CD4-positive, CD25-positive, alpha-beta regulatory T cell (primary cell): Measurements from ENCODE around the gene COPA. TPM values are rescaled to one million over a fixed set of nuclear protein-coding genes. Genes with fewer than 3 reads are reported as not detected.

Source experiments
- ATAC-seq, 2 donors: fragments of 150-1000 bp; cut with Tn5 transposase; one replicate each; pipeline ENCODE4 v1.10.0; 2021; ENCODE audit warnings: low read depth in 2 of 2, moderate number of reproducible peaks in 2 of 2, moderate library complexity in 1 of 2
- DNase-seq, 3 donors: peaks; one replicate each; pipeline versions ENCODE4 v3.0.0 to v3.0.0-alpha.2; 2012 to 2022; ENCODE audit warnings: mixed read lengths in 1 of 3
- H3K27ac ChIP-seq: one replicate; pipeline ENCODE4 v1.7.0; 2013; ENCODE audit warnings: mild to moderate bottlenecking, low read length; ENCODE audit not compliant: insufficient read depth, poor library complexity, severe bottlenecking
- H3K27me3 ChIP-seq: one replicate; pipeline ENCODE4 v1.7.0; 2013; ENCODE audit warnings: low read length; ENCODE audit not compliant: control insufficient read depth, insufficient read depth
- H3K36me3 ChIP-seq: one replicate; pipeline ENCODE4 v1.7.0; 2013; ENCODE audit warnings: mild to moderate bottlenecking, low read length, moderate library complexity; ENCODE audit not compliant: control insufficient read depth, insufficient read depth
- H3K4me1 ChIP-seq: 2 replicates; pipeline ENCODE4 v1.7.0; 2013; ENCODE audit warnings: mild to moderate bottlenecking, low read length; ENCODE audit not compliant: insufficient read depth, control insufficient read depth, poor library complexity, severe bottlenecking
- H3K4me3 ChIP-seq: one replicate; pipeline ENCODE4 v1.7.0; 2013; ENCODE audit warnings: low read depth, mild to moderate bottlenecking, low read length, moderate library complexity
- H3K9me3 ChIP-seq, 2 experiments: 1 replicate in 1 of 2; 2 replicates in 1 of 2; pipeline ENCODE4 v1.7.0; 2013; ENCODE audit warnings: low read length in 2 of 2, mild to moderate bottlenecking in 1 of 2, moderate library complexity in 1 of 2; ENCODE audit not compliant: control insufficient read depth in 2 of 2
- H3K27ac Mint-ChIP-seq, 3 donors: one replicate each; pipeline ENCODE4 v1.8.0; 2020 to 2022; ENCODE audit warnings: mild to moderate bottlenecking in 3 of 3, mixed read lengths in 3 of 3, moderate library complexity in 2 of 3
- H3K27me3 Mint-ChIP-seq: one replicate; pipeline ENCODE4 v1.8.0; 2022; ENCODE audit warnings: mild to moderate bottlenecking, mixed read lengths
- H3K36me3 Mint-ChIP-seq: one replicate; pipeline ENCODE4 v1.8.0; 2020; ENCODE audit warnings: mixed read lengths
- H3K4me1 Mint-ChIP-seq, 4 donors: one replicate each; pipeline ENCODE4 v1.8.0; 2020 to 2022; ENCODE audit warnings: mixed read lengths in 4 of 4, mild to moderate bottlenecking in 1 of 4
- H3K4me3 Mint-ChIP-seq, 4 donors: one replicate each; pipeline ENCODE4 v1.8.0; 2020 to 2022; ENCODE audit warnings: mild to moderate bottlenecking in 4 of 4, mixed read lengths in 4 of 4, moderate library complexity in 3 of 4
- H3K9me3 Mint-ChIP-seq, 7 donors: one replicate each; pipeline ENCODE4 v1.8.0; 2020 to 2022; ENCODE audit warnings: mixed read lengths in 7 of 7, mild to moderate bottlenecking in 3 of 7, moderate library complexity in 2 of 7
- polyA plus RNA-seq, 4 donors: library from polyadenylated mRNA; unstranded; fragments of 300-500 nt; fragmentation: Illumina TruSeq; gene quantifications; one replicate each; pipeline ENCODE4 v1.2.3, GENCODE V29; 2021
- total RNA-seq: library from RNA; stranded (reverse); gene quantifications from one replicate; pipeline ENCODE4 v1.2.3, GENCODE V29; 2022

Gene COPA
- total and polyA plus RNA-seq, 5 donors from 2014 or later: 121 to 150 (median 140) TPM

DNA sequence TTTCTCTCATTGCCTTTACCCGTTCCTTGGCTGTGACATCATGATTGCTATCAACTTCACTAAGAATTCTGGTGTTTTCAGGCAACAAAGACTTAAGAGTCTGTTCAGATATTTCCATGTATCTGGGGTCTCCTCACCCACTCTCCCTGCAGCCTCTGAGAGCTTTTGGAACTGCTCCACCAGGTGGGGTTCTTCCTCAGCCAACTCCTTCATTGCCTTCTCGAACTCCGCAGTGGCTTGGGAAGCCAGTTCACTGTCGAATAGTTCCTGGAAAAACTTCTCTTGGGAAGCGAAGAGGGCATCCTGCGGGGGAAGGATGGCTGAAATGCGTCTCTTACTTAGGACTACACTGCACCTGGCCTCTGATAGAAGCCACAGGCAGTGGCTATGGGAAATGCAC lies 60.2 kb downstream of the COPA start:
- Mint-ChIP-seq H3K27me3 (peaks cover 6% of the 10 kb centered on the region), H3K4me3 (peak overlapping the region in 3 of 4 donors; percentile 43 to 100 (median 92)), H3K9me3 (peaks cover 0 to 2% (median 0%) of the 10 kb centered on the region in 7 donors), H3K4me1 (peaks cover 18 to 38% (median 28%) of the 10 kb centered on the region in 4 donors), H3K27ac (no peak overlapping the region), H3K36me3 (peaks cover 43% of the 10 kb centered on the region)
- DNase-seq (no peak), ATAC-seq (no peak)
- Histone ChIP-seq H3K27me3 (no peaks in the 10 kb centered on the region), H3K27ac (no peak overlapping the region), H3K9me3 (no peaks in the 10 kb centered on the region), H3K4me3 (no peak overlapping the region), H3K4me1 (peaks cover 21% of the 10 kb centered on the region), H3K36me3 (peaks cover 48% of the 10 kb centered on the region)

DNA sequence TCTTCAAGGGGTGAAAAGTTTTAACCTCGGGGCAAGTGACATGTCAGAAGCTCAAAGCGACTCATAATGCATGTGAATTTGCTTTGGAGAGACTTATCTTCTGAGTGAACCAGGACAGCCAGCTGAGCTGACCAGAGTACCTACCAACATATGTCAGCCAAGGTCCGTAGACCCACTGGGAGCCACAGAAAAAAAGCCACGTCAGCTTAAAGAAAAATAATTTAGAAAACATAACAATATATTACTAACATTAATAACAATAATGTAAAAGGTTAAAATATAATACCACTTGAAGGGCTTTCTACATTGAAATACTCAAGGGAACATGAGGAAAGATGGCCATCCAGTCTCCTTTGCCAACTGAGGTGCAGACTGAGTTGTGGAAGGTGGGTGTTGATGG lies 65.1 kb downstream of the COPA start:
- Mint-ChIP-seq H3K4me1 (peaks cover 3 to 11% (median 7%) of the 10 kb centered on the region in 4 donors), H3K9me3 (no peaks in the 10 kb centered on the region), H3K36me3 (peaks cover 42% of the 10 kb centered on the region), H3K27me3 (no peaks in the 10 kb centered on the region), H3K4me3 (no peak overlapping the region), H3K27ac (no peak overlapping the region)
- peaks cover 64% of the 10 kb centered on the region for H3K36me3 ChIP-seq
- DNase-seq: no peak
- no peaks in the 10 kb centered on the region for H3K4me1 ChIP-seq
- ATAC-seq: no peak
- no peaks in the 10 kb centered on the region for H3K27me3 ChIP-seq
- no peaks in the 10 kb centered on the region for H3K9me3 ChIP-seq
- no peak overlapping the region for H3K27ac ChIP-seq
- no peak overlapping the region for H3K4me3 ChIP-seq

DNA sequence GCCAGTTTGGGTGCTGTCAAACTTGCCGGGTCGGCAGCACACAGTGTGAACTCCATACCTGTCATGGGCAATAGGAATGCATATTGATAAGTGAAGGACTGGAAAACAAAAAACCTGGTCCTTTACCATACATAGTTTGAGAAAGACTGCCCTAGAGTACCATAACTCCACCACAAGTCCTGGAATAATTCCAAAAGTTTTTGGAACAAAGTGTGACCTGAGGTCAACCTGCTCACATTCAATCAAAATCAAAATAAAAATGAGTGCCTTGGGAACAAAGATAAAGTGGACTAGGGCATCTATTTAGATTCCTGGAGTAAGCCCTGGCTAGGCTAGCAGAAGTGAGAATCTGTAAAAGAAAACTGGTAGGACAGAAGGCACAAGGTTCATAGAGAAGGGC lies 65.7 kb downstream of the COPA start:
- ATAC-seq: no peak
- Histone ChIP-seq H3K36me3 (peaks cover 61% of the 10 kb centered on the region), H3K4me1 (no peaks in the 10 kb centered on the region), H3K4me3 (no peak overlapping the region), H3K9me3 (no peaks in the 10 kb centered on the region), H3K27me3 (no peaks in the 10 kb centered on the region), H3K27ac (no peak overlapping the region)
- DNase-seq: no peak
- no peak overlapping the region for H3K27ac Mint-ChIP-seq
- no peaks in the 10 kb centered on the region for H3K27me3 Mint-ChIP-seq
- peaks cover 37% of the 10 kb centered on the region for H3K36me3 Mint-ChIP-seq
- H3K4me3 Mint-ChIP-seq: no peak overlapping the region
- peaks cover 0 to 7% (median 2%) of the 10 kb centered on the region in 4 donors for H3K4me1 Mint-ChIP-seq
- H3K9me3 Mint-ChIP-seq: no peaks in the 10 kb centered on the region

GRCh38 chr1:160271025-160271424 lies 72.0 kb downstream of the COPA start:
- H3K27me3 Mint-ChIP-seq: no peaks in the 10 kb centered on the region
- no peak for ATAC-seq

GRCh38 chr1:160267284-160267991 lies 75.6 kb downstream of the COPA start:
- Mint-ChIP-seq H3K27me3 (no peaks in the 10 kb centered on the region), H3K36me3 (no peaks in the 10 kb centered on the region), H3K27ac (no peak overlapping the region), H3K9me3 (peaks cover 0 to 2% (median 0%) of the 10 kb centered on the region in 7 donors), H3K4me1 (peaks cover 5 to 13% (median 9%) of the 10 kb centered on the region in 4 donors), H3K4me3 (no peak overlapping the region)
- Histone ChIP-seq H3K27me3 (no peaks in the 10 kb centered on the region), H3K27ac (no peak overlapping the region), H3K9me3 (no peaks in the 10 kb centered on the region), H3K36me3 (no peaks in the 10 kb centered on the region), H3K4me1 (peaks cover 11% of the 10 kb centered on the region), H3K4me3 (no peak overlapping the region)
- no peak for DNase-seq
- ATAC-seq: no peak

More at GRCh38 chr1:160271025-160271424, 72.0 kb downstream of the COPA start:
- Histone ChIP-seq H3K27ac (no peak overlapping the region), H3K9me3 (no peaks in the 10 kb centered on the region), H3K4me1 (no peaks in the 10 kb centered on the region), H3K36me3 (no peaks in the 10 kb centered on the region), H3K4me3 (no peak overlapping the region), H3K27me3 (no peaks in the 10 kb centered on the region)
- DNase-seq: no peak
- Mint-ChIP-seq H3K36me3 (peaks cover under 1% of the 10 kb centered on the region), H3K27ac (no peak overlapping the region), H3K4me1 (no peaks in the 10 kb centered on the region), H3K4me3 (no peak overlapping the region), H3K9me3 (peaks cover 0 to 2% (median 0%) of the 10 kb centered on the region in 7 donors)

- no peak for DNase-seq
- H3K36me3 ChIP-seq: no peaks in the 10 kb centered on the region
- Mint-ChIP-seq H3K4me3 (peak overlapping the region in 1 of 4 donors; percentile 72), H3K9me3 (peaks cover 0 to 2% (median 0%) of the 10 kb centered on the region in 7 donors), H3K4me1 (peaks cover 13 to 35% (median 22%) of the 10 kb centered on the region in 4 donors), H3K27ac (no peak overlapping the region), H3K27me3 (no peaks in the 10 kb centered on the region), H3K36me3 (peaks cover 5% of the 10 kb centered on the region)
- H3K4me3 ChIP-seq: no peak overlapping the region
- H3K27me3 ChIP-seq: no peaks in the 10 kb centered on the region
- no peak overlapping the region for H3K27ac ChIP-seq
- H3K9me3 ChIP-seq: no peaks in the 10 kb centered on the region
- peaks cover 32% of the 10 kb centered on the region for H3K4me1 ChIP-seq
- no peak for ATAC-seq
Observed at GRCh38 chr1:160264795-160265307, 78.2 kb downstream of the COPA start.

DNA sequence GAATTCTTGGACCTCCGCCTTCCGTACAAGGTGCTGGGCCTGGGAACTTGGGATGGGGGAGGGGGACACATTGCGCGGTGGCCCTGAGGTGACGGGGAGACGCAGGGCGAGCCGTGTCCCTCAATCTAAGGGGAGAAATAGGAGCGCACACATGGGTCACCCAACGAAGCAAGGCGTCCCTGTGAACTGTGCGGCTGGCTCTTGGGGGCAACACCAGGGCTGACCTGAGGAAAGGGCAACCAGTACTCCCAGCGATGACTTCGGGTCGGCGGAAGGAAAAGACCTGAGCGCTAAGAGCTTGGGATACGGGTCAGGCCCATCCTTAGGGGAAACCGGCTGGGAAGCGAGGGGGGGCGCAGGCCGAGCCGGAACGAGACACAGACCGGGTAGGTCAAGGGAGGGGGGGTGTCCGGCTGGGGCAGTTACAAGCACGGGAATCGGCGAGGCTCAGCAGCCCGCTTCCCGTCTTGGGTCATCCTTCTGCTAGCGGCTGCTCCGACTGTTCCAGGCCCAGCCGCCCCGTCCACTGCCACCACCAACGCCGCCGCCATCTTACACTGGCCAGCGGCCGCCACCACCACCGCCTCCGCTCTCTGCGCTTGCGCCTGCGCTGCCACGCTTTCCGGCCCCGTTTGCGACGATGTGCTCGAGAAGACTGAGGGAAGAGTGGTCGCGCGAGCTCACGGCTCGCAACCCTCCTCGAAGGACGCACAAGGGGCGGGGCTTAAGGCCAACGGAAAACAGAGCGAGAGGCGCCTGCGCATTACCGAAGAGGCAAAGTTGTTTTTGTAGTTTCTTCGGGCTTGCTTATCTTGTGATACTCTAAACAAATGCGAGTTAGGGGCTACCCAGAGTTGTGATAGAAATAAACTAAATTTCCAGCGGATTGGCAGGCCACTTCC lies 80.9 kb downstream of the COPA start, which contains the start of gene DCAF8:
TSS of gene DCAF8 (minus strand) at position 657 of the 902 bp plus-strand sequence. CDS start 18,541 bp downstream, outside the sequence.
- Mint-ChIP-seq H3K27ac (peak within 1 kb of the TSS; percentile 98 to 99 (median 98)), H3K9me3 (no peaks in the 10 kb centered on the region), H3K27me3 (no peaks in the 10 kb centered on the region), H3K4me1 (peaks cover 13 to 60% (median 35%) of the 10 kb centered on the region in 4 donors), H3K36me3 (peaks cover 13% of the 10 kb centered on the region), H3K4me3 (peak within 1 kb of the TSS; percentile 97 to 99 (median 98))
- ATAC-seq: peak; percentile 92 to 95
- no peaks in the 10 kb centered on the region for H3K36me3 ChIP-seq
- H3K9me3 ChIP-seq: no peaks in the 10 kb centered on the region
- no peaks in the 10 kb centered on the region for H3K27me3 ChIP-seq
- peaks cover 39% of the 10 kb centered on the region for H3K4me1 ChIP-seq
- DNase-seq: peak; percentile 96 to 99 (median 97)
- H3K4me3 ChIP-seq: peak within 1 kb of the TSS; percentile 98
- H3K27ac ChIP-seq: peak within 1 kb of the TSS; percentile 98
